Right forelimb (tissue), 1 donor: ENCODE results near the gene SYP.
"Not testable (repeated sequence)": the region's sequence is repeated elsewhere in the genome, so short reads cannot be mapped to it uniquely, and the experiment has no call there.

ENCODE experiments used
- DNase-seq: peaks from one replicate; pipeline ENCODE4 v3.0.0-alpha.2; 2018

Gene SYP

GRCh38 chrX:49188468-49189076 is 11.4 kb downstream of the SYP start:
- no peak for DNase-seq

- no peak for DNase-seq
Measured at GRCh38 chrX:49187526-49187925, 12.5 kb downstream of the SYP start.

GRCh38 chrX:49187028-49187394 is 13.0 kb downstream of the SYP start:
- no peak for DNase-seq

- peak; percentile 64 for DNase-seq
Measured at GRCh38 chrX:49186125-49187027, 13.6 kb downstream of the SYP start, which contains the start of gene PRICKLE3. PRICKLE3 (minus strand) TSS chrX:49186373; CDS start chrX:49186297, 76 bp downstream.

GRCh38 chrX:49184294-49185281 is 15.4 kb downstream of the SYP start:
- DNase-seq = peak; percentile 70

GRCh38 chrX:49183701-49184281 is 16.2 kb downstream of the SYP start:
- no peak for DNase-seq

DNA sequence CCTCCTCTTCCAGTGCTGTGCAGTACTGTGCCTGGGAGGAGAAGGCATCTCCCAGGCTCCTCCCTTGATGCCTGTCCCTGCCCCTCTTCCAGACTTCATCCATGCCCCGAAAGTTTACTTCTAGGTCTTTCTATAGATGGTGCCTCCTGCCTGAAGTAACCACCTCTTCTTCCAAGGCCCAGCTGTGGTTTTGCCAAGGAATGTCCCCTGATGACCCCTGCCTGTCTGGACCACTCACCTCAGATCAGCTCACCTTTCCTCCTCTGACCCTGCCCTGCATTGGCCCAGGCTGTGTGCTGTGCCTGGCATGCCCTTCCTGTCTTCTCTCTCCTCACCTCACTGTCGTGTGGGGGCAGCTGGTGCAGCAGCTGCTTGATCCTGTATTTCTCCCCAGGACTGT is 20.6 kb downstream of the SYP start:
- no peak for DNase-seq

DNA sequence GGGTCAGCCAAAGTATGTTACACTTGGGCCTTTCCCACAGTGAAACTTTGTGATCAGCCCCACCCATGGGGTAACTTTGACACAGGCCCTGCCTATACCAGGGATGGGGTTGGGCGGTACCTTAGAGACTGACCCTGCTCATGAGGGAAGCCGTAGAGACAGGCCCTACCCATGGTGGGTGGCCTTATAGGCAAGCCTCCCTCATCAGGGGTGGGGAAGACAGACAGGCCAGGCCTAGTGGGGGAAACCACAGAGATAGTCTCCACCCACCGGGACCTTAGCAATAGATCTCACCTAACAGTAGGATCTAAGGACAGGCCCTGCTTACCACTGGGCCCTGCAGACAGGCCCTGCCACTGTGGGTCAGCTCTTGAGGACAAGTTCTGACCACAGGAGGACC is 21.5 kb downstream of the SYP start:
- DNase-seq = no peak

DNA sequence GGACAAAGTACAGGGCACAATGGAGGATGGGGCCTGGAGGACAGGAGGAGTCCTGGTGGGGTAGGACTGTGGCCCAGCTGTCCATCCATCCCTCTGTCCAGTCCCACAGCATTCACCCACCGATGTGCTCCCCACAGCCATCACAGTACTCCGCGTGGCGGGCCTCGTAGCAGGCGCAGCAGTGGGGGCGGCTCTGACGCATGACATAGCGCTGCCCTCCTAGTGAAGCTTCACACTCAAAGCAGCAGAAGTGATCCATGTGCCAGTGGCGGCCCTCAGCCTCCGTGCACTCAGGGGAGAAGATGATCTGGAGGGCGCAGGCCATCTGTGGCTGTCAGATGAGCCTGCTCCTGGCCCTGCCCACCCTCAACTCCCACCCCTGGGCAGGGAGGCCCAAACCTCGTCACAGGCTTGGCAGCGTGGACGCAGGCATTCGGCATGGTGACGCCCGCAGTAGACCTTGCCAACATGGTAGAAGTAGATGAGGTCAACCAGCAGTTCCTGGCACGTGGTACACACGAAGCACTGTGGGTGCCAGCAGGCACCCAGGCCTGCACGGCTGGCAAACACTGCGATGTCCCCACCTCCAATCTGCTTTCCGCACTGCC is 22.0 kb downstream of the SYP start:
- DNase-seq = no peak

- DNase-seq = no peak
Measured at GRCh38 chrX:49177338-49177833, 22.6 kb downstream of the SYP start.

- DNase-seq = no peak
Measured at GRCh38 chrX:49176421-49177326, 23.3 kb downstream of the SYP start.

DNA sequence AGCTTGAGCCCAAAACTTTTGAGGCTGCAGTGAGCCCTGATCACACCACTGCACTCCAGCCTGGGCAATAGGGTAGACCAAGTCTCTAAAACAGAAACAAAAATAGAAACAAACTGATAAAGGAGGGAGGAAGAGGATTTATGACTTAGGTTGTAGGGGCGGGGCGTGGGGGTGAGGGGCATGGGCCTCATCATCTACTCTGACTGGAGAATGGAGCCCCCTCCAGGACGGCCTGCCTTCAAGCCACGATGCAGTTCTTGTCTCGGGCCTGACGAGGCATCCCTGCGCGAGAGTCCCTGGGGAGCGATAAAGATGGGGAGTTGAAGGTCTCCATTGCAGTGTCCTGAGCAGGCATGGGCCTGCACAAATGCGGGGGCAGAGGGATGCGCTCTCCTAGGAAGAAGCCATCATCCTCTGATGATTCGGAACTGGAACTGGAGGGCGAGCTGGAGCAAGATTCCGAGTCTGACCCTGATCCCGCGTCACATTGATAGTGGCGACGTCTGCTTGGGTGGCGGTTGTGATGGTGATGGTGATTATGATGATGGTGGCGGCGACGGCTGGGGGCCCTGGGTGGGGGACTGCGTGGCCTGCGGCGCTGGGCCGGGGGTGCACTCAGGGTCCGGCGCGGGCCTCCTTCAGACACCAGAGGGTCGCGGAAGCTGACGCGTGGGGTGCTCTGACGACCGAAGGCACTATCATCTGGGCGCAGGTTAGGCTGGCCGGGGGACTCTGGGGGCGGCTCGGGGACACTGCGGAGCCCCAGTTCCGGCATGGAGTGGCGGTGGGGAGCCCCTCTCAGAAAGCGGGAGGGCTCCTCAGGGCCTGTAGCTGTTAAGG is 24.3 kb downstream of the SYP start:
- DNase-seq = no peak

GRCh38 chrX:49174723-49175122 is 25.3 kb downstream of the SYP start:
- no peak for DNase-seq

DNA sequence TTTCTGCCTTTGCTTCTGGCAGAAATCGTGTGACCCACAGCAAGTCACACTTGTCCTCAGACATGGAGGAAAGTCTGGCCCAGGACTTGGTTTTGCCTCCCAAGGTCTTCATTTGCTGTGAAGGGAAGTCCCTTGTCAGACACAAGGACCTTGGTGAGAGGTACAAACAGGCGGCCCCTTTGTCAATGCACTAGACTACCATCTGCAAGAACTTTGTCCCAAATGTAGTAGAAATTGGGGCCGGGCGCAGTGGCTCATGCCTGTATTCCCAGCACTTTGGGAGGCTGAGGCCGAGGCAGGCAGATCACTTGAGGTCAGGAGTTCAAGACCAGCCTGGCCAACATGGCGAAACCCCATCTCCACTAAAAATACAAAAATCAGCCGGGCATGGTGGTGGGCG is 26.4 kb downstream of the SYP start:
- not testable (repeated sequence) for DNase-seq

DNA sequence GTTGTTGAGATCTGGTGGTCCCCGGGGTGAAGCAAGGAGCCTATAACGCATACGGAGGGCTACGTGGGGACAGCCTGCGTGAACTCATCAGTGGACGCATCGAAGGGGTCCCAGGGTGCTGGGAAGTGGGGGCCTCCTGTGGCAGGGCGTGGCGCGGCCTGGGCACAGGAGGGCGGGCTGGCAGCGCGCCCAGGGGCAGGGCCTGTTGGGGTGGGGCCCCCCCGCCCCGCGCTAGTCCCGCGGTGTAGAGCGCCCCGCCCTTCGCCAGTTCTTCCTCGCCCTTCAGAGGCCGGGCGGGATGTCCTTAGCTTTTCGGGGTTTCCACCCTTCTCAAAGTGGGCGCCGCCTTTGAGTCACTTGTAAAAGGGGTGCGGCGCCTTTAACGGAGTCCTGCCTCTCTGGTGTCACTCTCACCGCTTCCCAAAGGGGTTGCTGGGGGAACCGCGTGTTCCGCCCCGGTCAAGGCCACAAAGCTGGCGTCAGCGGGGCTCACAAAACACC is 27.7 kb downstream of the SYP start:
- DNase-seq = no peak

- peak; percentile 62 for DNase-seq
Measured at GRCh38 chrX:49171752-49172279, 28.2 kb downstream of the SYP start, which contains the start of gene PLP2. PLP2 (plus strand) TSS chrX:49171898; CDS start chrX:49172001, 103 bp downstream.

- DNase-seq = no peak
Measured at GRCh38 chrX:49167740-49168108, 32.3 kb downstream of the SYP start.

DNA sequence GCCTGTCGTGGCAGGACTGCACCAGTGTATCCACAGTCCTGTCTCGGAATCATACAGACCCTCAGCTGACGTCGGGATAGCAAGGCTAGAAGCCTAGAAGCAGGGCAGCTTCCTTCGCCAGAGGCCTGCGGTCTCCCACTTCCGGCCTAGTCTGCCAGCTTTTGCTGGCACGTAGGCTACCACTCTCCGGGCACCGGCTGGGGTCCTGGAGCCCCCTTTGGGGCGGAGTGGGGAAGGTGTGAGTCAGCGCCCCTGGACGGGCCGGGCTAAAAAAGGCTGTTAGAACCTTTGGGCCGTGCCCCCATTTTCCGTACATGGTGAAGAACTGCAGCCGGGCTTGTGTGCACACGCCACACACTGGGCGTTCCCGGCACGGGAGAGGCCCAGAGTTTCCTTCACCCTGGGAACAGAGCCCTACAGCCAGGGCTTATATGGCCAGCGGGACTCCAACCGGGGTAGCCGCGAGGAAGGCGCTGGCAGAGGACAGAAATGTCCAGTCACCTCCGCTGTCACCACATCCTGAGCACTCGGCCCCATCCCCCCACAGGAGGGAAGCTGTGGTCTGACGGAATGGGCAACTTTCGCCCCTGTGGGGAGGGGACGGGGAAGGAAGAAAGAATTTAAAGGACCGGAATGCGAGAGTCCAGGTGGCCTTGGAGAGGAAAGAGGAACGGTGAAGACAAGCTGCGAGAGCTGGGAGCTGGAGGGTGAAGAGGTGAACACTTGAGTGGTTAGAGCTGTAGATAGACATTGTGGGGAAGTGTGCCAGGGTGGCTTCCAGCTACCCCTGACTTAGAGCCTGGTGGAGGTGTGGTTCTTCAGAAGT is 32.9 kb downstream of the SYP start:
- DNase-seq = peak; percentile 77
